Right atrium auricular region (tissue), 2 donors: ENCODE results near the gene ARFIP2. TPM values are rescaled to one million over a fixed set of nuclear protein-coding genes. Genes with fewer than 3 reads are reported as not detected.

Source experiments
- DNase-seq: peaks from one replicate; pipeline ENCODE4 v3.0.0-alpha.2; 2019; ENCODE audit warnings: low spot score
- H3K27ac ChIP-seq, 2 donors: fragments of 200-600 bp; sonication (generic); 1 replicate in 1 of 2; 2 replicates in 1 of 2; pipeline ENCODE4 v1.5.1; 2016 to 2019
- H3K27me3 ChIP-seq, 2 donors: fragments of 200-600 bp; sonication (generic); one replicate each; pipeline versions ENCODE4 v1.5.1 to v1.6.0; 2017 to 2019
- H3K36me3 ChIP-seq: fragments of 200-600 bp; sonication (generic); one replicate; pipeline ENCODE4 v1.5.1; 2016
- H3K4me1 ChIP-seq, 2 donors: fragments of 200-600 bp; sonication (generic); one replicate each; pipeline versions ENCODE4 v1.5.1 to v1.6.0; 2017 to 2019
- H3K4me3 ChIP-seq, 2 donors: fragments of 200-600 bp; sonication (generic); 1 replicate in 1 of 2; 2 replicates in 1 of 2; pipeline ENCODE4 v1.5.1; 2017 to 2019; ENCODE audit warnings: mild to moderate bottlenecking in 1 of 2, moderate library complexity in 1 of 2
- H3K9me3 ChIP-seq, 2 donors: fragments of 200-600 bp; sonication (generic); one replicate each; pipeline ENCODE4 v1.5.1; 2019
- CTCF ChIP-seq, 2 donors: fragments of 200-600 bp; sonication (generic); IDR thresholded peaks; one replicate each; pipeline ENCODE4 v1.5.1; 2019; ENCODE audit warnings: antibody characterized with exemption in 2 of 2
- total RNA-seq, 2 donors: library from RNA; depleted of rRNA; stranded (reverse); fragments of >200 nt; gene quantifications; one replicate each; pipeline ENCODE4 v1.1.0, GENCODE V29; 2016

The ARFIP2 gene
- total RNA-seq, 2 donors from 2014 or later = 19.2 to 34.1 TPM

GRCh38 chr11:6458352-6459098, 22.6 kb downstream of the ARFIP2 start:
- no peak for DNase-seq
- no peaks in the 10 kb centered on the region for H3K27me3 ChIP-seq
- H3K27ac ChIP-seq = no peak overlapping the region
- TF ChIP-seq CTCF (IDR thresholded peaks at IDR 0.05) = no peak
- peaks cover 60% of the 10 kb centered on the region for H3K36me3 ChIP-seq
- H3K4me3 ChIP-seq = no peak overlapping the region
- no peaks in the 10 kb centered on the region for H3K4me1 ChIP-seq
- no peaks in the 10 kb centered on the region for H3K9me3 ChIP-seq

GRCh38 chr11:6457581-6458320, 23.4 kb downstream of the ARFIP2 start:
- Histone ChIP-seq H3K27ac (no peak overlapping the region), H3K4me3 (no peak overlapping the region), H3K36me3 (peaks cover 68% of the 10 kb centered on the region), H3K27me3 (no peaks in the 10 kb centered on the region), H3K4me1 (no peaks in the 10 kb centered on the region), H3K9me3 (no peaks in the 10 kb centered on the region)
- no peak for DNase-seq
- no peak for TF ChIP-seq CTCF (IDR thresholded peaks at IDR 0.05)

- Histone ChIP-seq H3K36me3 (peaks cover 74% of the 10 kb centered on the region), H3K27me3 (no peaks in the 10 kb centered on the region), H3K27ac (no peak overlapping the region), H3K4me1 (peaks cover 0 to 3% of the 10 kb centered on the region in 2 donors), H3K4me3 (no peak overlapping the region), H3K9me3 (no peaks in the 10 kb centered on the region)
- TF ChIP-seq CTCF (IDR thresholded peaks at IDR 0.05) = no peak
- DNase-seq = no peak
These were observed 24.6 kb downstream of the ARFIP2 start for GRCh38 chr11:6456361-6457073.

GRCh38 chr11:6455070-6455469, 26.1 kb downstream of the ARFIP2 start:
- Histone ChIP-seq H3K27ac (no peak overlapping the region), H3K4me3 (no peak overlapping the region), H3K27me3 (no peaks in the 10 kb centered on the region), H3K9me3 (no peaks in the 10 kb centered on the region), H3K4me1 (peaks cover 0 to 4% of the 10 kb centered on the region in 2 donors), H3K36me3 (peaks cover 83% of the 10 kb centered on the region)
- DNase-seq = no peak
- TF ChIP-seq CTCF (IDR thresholded peaks at IDR 0.05) = no peak

- DNase-seq = no peak
- TF ChIP-seq CTCF (IDR thresholded peaks at IDR 0.05) = no peak
- H3K4me3 ChIP-seq = no peak overlapping the region
- peaks cover 0 to 4% of the 10 kb centered on the region in 2 donors for H3K4me1 ChIP-seq
- H3K9me3 ChIP-seq = no peaks in the 10 kb centered on the region
- no peak overlapping the region for H3K27ac ChIP-seq
- peaks cover 87% of the 10 kb centered on the region for H3K36me3 ChIP-seq
- H3K27me3 ChIP-seq = no peaks in the 10 kb centered on the region
These were observed 28.0 kb downstream of the ARFIP2 start for GRCh38 chr11:6453152-6453551.
